ENCODE data around the gene LMLN. TPM values are rescaled to one million over a fixed set of nuclear protein-coding genes. Genes with fewer than 3 reads are reported as not detected.
A peak's percentile ranks its signal among the peaks of the same experiment; 100 is the strongest.

The LMLN gene
- polyA plus RNA-seq, 2 of the 4 experiments (the other 2 are of a cell fraction) = 2.4 to 5.6 TPM

DNA sequence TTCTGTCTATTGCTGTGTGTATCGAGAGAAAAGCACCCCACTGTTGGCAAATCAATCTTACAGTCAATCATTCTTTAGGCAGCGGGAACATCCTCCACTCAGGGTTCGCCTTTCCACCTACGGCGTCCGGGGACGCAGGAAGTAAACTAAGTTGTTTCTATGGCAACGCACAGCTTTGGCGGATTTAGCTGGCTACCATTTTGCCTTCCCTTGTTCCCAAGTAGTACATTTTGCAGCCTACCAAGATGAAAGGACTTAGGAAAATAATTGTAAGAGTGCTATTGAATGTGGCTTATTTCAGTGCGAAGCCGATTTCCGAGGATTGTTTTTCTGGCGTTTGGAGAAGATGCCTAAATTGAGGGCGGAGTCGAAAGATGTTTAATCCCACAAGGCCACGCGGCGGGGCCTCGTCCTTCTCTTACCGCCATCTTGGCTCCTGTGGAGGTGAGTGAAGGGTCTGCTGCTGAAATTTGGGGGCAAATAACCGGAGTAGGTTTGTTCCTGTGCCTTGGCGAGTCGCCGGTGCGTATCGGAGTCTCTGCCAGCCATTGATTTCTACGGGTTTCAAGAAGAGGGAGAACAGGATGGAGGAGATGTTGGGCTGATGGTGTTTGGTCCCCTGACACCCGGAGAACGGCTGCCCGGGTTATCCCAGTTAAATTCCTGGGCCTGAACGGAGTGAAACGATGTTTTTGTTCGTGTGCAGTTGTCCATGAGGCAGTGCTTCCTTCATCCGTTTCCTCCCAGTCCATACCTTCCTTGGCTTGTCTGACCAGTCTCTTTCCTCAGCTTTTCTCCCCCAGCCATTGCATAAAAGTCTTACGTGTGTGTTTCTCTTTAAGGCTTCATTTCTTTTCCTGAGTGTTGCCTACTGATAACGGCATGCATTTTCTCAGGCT, 10.0 kb upstream of the LMLN start, which contains the start of gene RPL35A:
TSS of gene RPL35A (plus strand) at position 413 of the 899 bp plus-strand sequence. CDS start 778 bp downstream, outside the sequence.
- no peaks in the 10 kb centered on the region for H3K9me3 ChIP-seq
- CTCF ChIA-PET = interaction anchor here (1.0 kb wide), 1 partner anchor 44 kb away, joined by 3 read pairs; no protein-coding TSS in a partner anchor
- 2% methylated on average over 36 of the region's 36 CpGs for WGBS (ENCODE audit: missing lambda C conversion rate)
- POLR2A ChIA-PET = interaction anchor here (1.3 kb wide), 1 partner anchor 8 kb away, joined by 4 read pairs; no protein-coding TSS in a partner anchor
- peak within 1 kb of the TSS; percentile 88 to 96 for H3K27ac ChIP-seq
- H3K4me3 ChIP-seq = peak within 1 kb of the TSS; percentile 86
- H3K4me1 ChIP-seq = peaks cover 31% of the 10 kb centered on the region
- no peak for FAIRE-seq
- peak within 1 kb of the TSS; percentile 96 for H3K4me2 ChIP-seq
- peak; percentile 78 to 94 for DNase-seq (ENCODE audit: low read depth in 1 of 2, low spot score in 1 of 2)
- peak; percentile 93 to 94 for ATAC-seq
- TF ChIP-seq, protein P1, sequence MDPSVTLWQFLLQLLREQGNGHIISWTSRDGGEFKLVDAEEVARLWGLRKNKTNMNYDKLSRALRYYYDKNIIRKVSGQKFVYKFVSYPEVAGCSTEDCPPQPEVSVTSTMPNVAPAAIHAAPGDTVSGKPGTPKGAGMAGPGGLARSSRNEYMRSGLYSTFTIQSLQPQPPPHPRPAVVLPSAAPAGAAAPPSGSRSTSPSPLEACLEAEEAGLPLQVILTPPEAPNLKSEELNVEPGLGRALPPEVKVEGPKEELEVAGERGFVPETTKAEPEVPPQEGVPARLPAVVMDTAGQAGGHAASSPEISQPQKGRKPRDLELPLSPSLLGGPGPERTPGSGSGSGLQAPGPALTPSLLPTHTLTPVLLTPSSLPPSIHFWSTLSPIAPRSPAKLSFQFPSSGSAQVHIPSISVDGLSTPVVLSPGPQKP (IDR thresholded peaks at IDR 0.05; ENCODE audit: low read depth, low read length) = no peak
- no peak for TF ChIP-seq NFE2L2 (conservative IDR thresholded peaks at IDR 0.05; ENCODE audit: low read length)
- TF ChIP-seq, protein P2, sequence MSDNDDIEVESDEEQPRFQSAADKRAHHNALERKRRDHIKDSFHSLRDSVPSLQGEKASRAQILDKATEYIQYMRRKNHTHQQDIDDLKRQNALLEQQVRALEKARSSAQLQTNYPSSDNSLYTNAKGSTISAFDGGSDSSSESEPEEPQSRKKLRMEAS (IDR thresholded peaks at IDR 0.05) = peak; percentile 87
- peak; percentile 73 for TF ChIP-seq PHF8 (IDR thresholded peaks at IDR 0.05; ENCODE audit: borderline replicate concordance, low read depth)
- TF ChIP-seq KDM1A (IDR thresholded peaks at IDR 0.05; ENCODE audit: low read depth) = no peak
- no peak for TF ChIP-seq ZFP36 (IDR thresholded peaks at IDR 0.05; ENCODE audit: borderline replicate concordance, partially characterized antibody)
- TF ChIP-seq NR3C1 (IDR thresholded peaks at IDR 0.05) = no peak
- no peak for TF ChIP-seq RARB (CRISPR knock-in tag; IDR thresholded peaks at IDR 0.05)
- no peak for TF ChIP-seq CHD4 (IDR thresholded peaks at IDR 0.05; ENCODE audit: borderline replicate concordance)
- no peak for TF ChIP-seq TP53 (CRISPR knock-in tag; IDR thresholded peaks at IDR 0.05)
- TF ChIP-seq SMC3 (IDR thresholded peaks at IDR 0.05) = no peak
- TF ChIP-seq CBX8 (IDR thresholded peaks at IDR 0.05) = no peak
- no peak; the same call in 1 of the 2 replicates for TF ChIP-seq KDM5A (IDR thresholded peaks at IDR 0.05)
- TF ChIP-seq EHMT2 (IDR thresholded peaks at IDR 0.05; ENCODE audit: low read depth) = no peak
- TF ChIP-seq BHLHE40 (IDR thresholded peaks at IDR 0.05; ENCODE audit: low read depth, low read length) = no peak
- TF ChIP-seq FOSB (CRISPR knock-in tag; IDR thresholded peaks at IDR 0.05) = no peak
- TF ChIP-seq, protein P3, sequence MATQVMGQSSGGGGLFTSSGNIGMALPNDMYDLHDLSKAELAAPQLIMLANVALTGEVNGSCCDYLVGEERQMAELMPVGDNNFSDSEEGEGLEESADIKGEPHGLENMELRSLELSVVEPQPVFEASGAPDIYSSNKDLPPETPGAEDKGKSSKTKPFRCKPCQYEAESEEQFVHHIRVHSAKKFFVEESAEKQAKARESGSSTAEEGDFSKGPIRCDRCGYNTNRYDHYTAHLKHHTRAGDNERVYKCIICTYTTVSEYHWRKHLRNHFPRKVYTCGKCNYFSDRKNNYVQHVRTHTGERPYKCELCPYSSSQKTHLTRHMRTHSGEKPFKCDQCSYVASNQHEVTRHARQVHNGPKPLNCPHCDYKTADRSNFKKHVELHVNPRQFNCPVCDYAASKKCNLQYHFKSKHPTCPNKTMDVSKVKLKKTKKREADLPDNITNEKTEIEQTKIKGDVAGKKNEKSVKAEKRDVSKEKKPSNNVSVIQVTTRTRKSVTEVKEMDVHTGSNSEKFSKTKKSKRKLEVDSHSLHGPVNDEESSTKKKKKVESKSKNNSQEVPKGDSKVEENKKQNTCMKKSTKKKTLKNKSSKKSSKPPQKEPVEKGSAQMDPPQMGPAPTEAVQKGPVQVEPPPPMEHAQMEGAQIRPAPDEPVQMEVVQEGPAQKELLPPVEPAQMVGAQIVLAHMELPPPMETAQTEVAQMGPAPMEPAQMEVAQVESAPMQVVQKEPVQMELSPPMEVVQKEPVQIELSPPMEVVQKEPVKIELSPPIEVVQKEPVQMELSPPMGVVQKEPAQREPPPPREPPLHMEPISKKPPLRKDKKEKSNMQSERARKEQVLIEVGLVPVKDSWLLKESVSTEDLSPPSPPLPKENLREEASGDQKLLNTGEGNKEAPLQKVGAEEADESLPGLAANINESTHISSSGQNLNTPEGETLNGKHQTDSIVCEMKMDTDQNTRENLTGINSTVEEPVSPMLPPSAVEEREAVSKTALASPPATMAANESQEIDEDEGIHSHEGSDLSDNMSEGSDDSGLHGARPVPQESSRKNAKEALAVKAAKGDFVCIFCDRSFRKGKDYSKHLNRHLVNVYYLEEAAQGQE (IDR thresholded peaks at IDR 0.05) = no peak
- TF ChIP-seq MYC (IDR thresholded peaks at IDR 0.05; ENCODE audit: borderline replicate concordance, low read length) = peak; percentile 92
- TF ChIP-seq, protein P4, sequence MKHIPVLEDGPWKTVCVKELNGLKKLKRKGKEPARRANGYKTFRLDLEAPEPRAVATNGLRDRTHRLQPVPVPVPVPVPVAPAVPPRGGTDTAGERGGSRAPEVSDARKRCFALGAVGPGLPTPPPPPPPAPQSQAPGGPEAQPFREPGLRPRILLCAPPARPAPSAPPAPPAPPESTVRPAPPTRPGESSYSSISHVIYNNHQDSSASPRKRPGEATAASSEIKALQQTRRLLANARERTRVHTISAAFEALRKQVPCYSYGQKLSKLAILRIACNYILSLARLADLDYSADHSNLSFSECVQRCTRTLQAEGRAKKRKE (CRISPR knock-in tag; IDR thresholded peaks at IDR 0.05; ENCODE audit: low read depth) = no peak
- TF ChIP-seq NPAS2 (CRISPR knock-in tag; IDR thresholded peaks at IDR 0.05; ENCODE audit: borderline replicate concordance) = no peak
- no peak for TF ChIP-seq RCOR1 (IDR thresholded peaks at IDR 0.05; ENCODE audit: low read depth, low read length)
- no peak for TF ChIP-seq HOXB13 (CRISPR knock-in tag; IDR thresholded peaks at IDR 0.05; ENCODE audit: low read depth)
- no peak for TF ChIP-seq HDAC2 (IDR thresholded peaks at IDR 0.05)
- TF ChIP-seq, protein P5, sequence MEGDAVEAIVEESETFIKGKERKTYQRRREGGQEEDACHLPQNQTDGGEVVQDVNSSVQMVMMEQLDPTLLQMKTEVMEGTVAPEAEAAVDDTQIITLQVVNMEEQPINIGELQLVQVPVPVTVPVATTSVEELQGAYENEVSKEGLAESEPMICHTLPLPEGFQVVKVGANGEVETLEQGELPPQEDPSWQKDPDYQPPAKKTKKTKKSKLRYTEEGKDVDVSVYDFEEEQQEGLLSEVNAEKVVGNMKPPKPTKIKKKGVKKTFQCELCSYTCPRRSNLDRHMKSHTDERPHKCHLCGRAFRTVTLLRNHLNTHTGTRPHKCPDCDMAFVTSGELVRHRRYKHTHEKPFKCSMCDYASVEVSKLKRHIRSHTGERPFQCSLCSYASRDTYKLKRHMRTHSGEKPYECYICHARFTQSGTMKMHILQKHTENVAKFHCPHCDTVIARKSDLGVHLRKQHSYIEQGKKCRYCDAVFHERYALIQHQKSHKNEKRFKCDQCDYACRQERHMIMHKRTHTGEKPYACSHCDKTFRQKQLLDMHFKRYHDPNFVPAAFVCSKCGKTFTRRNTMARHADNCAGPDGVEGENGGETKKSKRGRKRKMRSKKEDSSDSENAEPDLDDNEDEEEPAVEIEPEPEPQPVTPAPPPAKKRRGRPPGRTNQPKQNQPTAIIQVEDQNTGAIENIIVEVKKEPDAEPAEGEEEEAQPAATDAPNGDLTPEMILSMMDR (IDR thresholded peaks at IDR 0.05) = no peak
- TF ChIP-seq, protein P6, sequence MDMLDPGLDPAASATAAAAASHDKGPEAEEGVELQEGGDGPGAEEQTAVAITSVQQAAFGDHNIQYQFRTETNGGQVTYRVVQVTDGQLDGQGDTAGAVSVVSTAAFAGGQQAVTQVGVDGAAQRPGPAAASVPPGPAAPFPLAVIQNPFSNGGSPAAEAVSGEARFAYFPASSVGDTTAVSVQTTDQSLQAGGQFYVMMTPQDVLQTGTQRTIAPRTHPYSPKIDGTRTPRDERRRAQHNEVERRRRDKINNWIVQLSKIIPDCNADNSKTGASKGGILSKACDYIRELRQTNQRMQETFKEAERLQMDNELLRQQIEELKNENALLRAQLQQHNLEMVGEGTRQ (IDR thresholded peaks at IDR 0.05) = no peak
- TF ChIP-seq, protein P7, sequence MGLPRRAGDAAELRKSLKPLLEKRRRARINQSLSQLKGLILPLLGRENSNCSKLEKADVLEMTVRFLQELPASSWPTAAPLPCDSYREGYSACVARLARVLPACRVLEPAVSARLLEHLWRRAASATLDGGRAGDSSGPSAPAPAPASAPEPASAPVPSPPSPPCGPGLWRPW (IDR thresholded peaks at IDR 0.05) = no peak
- TF ChIP-seq EHF (CRISPR knock-in tag; IDR thresholded peaks at IDR 0.05) = no peak
- TF ChIP-seq ZNF302 (CRISPR knock-in tag; IDR thresholded peaks at IDR 0.05) = no peak
- no peak for TF ChIP-seq ESRRA (IDR thresholded peaks at IDR 0.05; ENCODE audit: borderline replicate concordance, low read length)

Data from A549 (cell line).